Fibroblast of skin of left biceps (primary cell): ENCODE data around the gene PSMC3IP.

Experiments
- DNase-seq, 2 experiments: peaks; one replicate each; pipeline ENCODE4 v3.0.0-alpha.2; 2013; ENCODE audit warnings: low read depth in 2 of 2

The PSMC3IP gene

DNA sequence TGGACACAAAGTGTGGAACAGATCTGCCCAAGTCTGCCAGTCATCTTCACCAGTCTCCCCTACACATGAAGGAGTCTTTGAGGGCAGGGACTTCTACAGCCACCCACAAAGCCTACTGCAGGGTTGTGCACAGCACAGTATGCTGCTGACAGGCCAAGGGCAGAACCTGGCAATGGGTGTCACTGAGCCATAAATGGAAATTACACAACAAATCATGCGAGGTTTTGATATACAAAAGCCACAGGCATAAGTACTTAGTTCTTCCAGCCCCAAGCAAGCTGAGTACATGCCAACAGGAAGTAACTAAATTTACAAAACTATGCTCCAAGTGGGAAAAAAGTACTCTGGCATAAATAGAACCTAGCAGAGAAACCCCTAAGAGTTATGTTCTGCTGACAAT, 7.8 kb upstream of the PSMC3IP start:
- no peak for DNase-seq

DNA sequence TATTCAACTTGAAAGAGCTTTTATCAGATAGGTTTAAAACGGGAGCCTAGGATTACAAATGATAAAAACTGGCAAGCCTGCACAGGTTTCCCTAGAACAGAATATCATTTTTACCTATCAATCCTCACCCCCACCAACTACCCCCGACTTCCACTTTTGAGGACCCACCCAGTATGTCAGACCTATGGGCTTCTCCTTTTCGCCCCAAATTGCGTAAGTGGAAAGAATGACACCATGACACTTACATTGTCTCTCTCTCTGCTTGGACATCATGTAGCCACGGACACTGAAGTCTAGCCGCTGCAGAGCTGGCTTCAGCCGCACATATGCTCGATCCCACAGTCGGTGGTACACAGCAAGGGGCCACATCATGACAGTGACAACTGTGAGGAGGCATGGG, 7.4 kb upstream of the PSMC3IP start:
- DNase-seq: no peak

DNA sequence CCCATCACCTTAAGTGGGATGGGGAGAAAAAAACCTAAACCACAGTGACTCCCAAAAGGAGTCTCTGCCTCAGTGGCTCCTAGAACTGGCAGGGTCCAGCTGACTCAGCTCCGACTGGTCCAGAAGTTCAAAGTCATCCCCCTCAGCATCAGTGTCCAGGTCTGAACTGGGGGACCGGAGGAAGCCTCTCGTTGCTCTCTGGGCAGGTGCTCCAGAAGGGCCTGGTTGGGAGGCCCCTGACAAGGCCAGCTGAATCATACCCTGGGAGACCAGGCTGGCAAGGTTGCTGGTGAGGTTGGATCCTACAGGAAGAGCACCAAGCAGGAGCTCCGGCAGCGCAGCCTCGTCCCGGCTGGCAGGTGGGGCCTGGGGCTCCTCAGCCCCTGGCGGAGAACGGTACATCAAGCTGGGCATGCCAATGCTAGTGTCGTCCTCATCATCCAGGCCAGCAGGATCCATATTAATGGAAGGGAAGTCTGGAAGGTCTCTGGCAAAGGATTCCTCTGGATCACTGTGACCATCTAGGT, 4.3 kb upstream of the PSMC3IP start:
- DNase-seq: no peak

DNA sequence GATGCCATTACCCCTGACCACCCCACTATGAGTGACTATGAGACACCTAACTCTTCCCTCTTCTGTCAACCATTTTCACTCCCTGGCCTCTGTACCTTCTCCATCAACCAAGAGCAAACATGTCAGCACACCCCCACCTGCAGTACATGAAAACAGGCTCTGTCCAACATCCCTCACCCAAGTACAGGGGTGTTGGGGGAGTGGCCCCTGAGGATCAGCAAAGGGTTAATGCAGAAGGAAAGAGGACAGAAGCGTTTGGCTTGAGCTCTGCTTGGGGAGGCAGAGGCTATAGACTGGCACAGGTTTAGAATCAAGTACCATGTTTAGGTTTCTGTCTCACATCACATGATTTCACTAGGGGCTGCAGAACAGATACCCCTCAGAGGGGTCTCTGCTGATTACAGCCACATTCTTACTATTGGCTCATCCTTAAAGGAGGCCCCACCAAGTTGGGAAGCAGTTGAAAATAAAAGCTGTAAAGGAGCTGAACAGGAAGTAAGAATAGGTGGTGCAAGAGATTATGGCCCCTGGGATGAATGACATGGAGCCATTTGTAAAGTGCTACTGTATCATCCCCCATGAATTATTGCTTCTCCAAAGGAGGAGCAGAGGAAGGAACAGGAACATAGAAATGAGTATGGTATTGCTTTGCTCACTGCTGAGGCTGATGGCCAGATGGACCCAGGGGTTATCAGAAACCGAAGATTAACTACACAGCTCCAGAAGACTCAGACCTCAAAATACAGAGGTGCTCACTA, 2.4 kb upstream of the PSMC3IP start:
- no peak for DNase-seq

DNA sequence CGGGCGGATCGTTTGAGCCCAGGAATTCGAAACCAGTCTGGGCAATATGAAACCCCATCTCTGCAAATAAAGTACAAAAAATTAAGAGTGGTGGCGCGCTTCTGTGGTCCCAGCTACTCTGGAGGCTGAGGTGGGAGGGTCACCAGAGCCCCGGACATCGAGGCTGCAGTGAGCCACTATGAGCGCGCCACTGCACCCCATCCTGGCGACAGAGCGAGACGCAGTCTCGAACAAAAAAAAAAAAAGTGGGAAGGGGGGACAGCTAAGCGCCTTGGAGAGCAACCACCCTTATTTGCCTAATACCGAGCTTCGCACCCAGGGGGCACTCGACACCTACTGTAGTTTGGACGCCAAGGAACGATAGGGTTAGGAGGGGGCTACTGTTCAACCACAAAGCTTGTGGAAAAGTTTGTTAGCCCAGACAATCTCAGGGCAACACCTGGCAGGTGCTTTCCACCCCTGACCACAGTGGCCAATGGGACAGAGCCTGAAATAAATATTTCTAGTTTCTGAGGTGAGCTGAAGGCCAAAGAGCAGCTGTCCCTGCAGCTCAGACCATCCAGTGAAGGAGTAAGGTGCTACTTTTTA, 847 bp upstream of the PSMC3IP start:
- peak; percentile 15 to 26 for DNase-seq

DNA sequence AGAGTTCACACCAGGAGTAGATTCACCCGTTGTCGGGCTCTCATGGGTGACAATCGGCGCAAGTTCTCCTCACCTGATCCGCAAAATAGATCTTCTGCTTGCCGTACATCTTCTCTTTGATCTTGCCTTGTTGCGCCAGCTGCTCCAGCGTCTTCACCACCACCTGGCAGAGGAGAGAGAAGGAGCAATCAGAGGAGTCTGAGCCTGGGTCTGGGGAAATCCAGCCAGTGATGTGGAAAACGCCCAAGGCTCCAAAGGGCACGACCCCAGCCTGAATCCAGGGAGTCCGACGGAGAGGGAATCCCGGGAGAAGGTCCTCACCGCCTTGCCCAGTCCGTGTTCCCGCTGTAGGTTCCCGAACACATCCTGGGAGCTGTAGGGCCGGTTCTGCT, 393 bp downstream of the PSMC3IP start:
- no peak for DNase-seq

DNA sequence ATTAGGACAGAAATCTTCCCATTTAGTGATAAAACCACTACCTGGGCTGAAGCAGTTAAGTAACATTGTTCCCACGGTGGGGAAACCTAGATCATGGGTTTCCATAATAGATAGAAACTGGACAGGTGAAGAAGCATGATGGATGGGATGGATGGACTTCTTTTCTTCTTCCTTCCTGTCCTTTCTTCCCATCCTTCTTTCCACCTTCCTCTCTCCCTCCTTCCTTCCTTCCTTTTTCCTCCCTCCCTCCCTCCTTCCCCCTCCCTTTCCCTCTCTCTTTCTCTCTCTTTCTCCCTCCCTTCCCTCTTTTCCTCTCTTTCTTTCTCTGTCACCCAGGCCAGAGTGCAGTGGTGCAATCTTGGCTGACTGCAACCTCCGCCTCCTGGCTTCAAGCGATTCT, 3.1 kb downstream of the PSMC3IP start:
- no peak for DNase-seq

DNA sequence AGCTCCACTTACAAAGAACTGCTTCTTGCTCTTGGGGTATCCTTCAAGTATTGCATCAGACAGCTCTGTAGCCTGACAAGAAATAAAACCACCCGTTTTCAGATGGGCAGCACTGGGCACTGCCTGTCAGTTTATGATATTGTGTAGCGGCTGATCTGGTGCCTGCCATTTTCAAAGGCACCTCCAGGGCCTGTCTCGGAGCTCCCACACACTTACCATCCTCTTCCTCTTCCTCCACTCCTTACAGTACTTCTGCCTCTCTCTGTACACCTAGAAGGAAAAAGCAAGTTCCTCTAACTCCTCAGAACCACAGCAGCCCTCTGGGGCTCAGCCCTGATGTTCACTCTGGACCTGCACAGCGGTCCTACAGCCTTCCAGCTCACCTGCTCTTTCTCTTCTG, 4.4 kb downstream of the PSMC3IP start:
- no peak for DNase-seq

DNA sequence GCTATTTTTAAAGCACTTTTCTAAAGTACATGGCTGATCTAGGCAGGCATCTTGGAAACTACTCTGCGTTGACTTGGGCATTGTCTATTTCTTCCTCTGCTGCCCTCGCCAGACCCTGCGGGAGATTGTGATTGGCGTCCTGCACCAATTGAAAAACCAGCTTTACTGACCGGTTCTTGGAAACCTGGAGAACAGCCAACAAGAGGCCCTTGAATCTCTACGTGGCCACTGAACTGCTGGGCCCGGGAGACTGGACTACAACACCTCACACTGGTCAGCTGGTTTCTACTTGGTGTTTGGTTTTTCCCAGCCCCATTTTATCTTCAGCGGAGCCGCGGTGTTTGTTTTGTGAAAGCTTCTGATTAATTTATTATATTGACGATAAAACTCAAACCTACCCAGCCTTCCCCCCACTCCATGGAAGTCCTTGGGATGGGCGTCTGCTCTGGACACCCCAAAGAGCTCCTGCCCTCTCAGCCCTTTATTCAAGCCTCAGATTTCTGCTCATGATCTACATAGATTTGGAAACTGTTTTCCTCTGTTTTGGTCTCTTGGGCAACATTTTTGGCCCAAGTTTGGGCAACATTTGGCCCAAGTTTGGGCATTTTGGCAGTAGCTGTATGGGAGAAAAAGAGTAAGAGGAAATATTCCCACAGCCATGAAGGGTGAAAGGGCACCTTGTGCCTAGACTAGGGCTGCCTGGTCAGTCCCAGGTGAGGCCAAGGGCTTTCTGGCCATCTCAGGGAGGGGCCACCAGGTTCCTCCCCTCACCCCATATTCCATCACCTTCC, 5.9 kb downstream of the PSMC3IP start:
- DNase-seq: no peak

DNA sequence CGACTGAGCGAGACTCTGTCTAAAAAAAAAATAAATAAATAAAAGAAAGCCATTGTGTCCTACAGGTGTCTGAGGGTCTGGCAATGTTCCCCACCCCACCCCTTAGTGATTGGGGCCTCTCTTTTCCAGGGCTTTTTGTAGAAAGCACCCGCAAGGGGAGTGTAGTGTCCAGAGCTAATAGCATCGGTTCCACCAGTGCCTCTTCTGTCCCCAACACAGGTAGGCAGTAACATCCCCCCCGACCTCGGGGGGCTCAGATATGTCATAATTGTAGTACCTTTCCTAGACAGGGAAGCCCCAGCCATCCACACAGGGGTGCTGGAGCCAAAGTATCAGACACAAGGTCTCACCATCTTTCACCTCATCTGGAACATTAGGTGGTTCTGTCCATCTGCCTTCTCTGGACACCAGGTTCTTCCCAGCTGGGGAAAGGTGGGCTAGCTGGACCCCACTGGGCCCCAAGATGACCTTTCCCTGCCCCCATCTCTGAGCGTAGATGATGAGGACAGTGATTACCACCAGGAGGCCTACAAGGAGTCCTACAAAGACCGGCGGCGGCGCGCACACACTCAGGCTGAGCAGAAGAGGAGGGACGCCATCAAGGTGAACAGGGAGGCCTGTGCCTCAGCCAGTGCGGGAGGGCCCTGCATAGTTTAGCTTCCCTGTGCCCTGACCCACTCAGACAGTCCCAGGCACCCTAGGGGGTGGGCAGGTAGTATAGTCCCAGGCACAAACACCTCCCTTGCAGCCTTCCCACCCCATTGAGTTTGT, 9.0 kb downstream of the PSMC3IP start:
- DNase-seq: no peak

DNA sequence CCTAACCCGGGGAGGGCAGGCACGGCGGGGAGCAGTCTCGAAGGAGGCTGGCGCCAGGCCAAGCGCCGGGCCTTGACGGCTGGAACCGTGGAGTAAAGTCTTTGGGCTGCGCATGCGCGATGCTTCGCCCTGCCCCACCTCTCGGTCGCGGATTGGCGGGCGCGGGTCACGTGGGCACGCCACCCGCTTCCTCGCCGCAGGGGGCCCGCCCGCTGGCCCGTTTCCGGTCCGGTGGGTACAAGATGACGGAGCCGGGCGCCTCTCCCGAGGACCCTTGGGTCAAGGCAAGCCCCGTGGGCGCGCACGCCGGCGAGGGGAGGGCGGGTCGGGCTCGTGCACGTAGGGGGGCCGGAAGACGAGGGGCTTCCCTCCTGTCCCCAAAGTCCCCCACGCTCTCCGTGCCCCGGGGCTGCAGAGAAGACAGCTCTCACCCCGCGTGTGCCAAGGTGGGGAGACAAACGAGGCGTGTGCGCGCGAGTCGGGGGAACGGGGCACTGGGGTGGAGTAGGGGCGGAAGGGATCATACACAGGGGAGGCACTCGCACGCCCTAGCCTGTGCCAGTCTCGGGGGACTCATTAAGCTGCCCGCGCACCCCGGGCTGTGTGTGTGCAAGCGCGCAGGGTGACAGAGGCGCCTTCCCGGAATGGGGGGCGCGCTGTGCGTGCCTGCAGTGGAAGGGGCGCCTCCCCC, 10.5 kb downstream of the PSMC3IP start, which contains the start of gene MLX:
TSS of gene MLX (plus strand) at position 218 of the 691 bp plus-strand sequence. CDS start at position 243, 25 bp downstream.
- peak; percentile 72 to 74 for DNase-seq

DNA sequence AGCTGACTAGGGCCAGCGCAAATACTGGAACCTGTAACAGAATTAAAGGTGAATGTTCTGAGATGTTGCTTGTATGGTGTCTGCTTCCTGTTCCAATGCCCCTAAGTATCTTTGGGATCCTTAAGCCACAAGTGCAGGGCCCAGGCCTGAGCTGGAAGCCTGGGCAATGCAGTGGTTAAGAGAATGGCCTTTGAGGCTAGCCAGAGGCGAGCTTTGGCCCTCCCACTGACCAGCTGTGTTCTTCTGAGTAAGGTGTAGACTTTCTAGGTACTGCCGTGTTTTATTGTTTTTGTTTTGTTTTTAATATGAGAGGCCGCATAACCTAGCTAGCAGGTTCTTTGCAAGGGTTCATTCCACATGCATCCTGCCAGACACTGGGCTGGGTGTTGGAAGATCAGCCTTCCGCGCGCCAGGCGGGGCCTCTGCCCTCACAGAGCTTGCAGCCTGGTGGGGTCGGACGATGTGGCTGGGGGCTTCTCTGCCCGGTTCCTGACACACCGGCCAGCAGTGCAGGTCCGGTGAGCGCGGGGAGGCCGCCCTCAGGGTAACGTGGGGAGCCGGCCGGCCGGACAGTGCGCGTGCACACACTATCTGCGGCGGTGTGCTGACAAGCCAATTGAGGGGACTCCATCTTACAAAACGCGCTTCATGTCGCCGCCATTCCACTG, 11.2 kb downstream of the PSMC3IP start:
- no peak for DNase-seq

DNA sequence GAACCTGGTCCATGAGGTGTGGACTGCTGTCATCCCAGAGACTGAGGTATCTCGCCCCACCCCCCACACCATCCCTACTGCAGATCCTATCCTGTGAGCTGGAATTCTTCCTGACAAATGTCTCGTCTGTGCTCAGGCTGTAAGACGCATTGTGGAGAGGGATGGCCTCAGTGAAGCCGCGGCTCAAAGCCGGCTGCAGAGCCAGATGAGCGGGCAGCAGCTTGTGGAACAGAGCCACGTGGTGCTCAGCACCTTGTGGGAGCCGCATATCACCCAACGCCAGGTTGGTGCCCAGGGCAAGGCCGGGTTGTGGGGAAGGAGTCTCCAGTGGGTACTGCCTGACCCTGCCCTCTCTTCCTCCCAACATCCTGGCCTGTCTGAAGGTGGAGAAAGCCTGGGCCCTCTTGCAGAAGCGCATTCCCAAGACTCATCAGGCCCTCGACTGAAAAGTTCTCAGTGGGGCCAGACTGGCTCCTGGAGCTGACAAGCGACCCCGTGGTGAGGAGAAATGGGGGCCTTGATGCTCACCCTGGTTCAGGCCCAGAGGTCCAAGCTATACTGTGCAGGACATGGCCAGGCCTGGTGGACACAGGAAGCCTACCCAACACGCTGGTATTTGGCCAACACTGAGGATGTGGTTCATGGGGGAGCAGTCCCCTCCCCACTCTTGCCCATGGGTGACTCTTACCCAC, 11.9 kb downstream of the PSMC3IP start:
- no peak for DNase-seq

DNA sequence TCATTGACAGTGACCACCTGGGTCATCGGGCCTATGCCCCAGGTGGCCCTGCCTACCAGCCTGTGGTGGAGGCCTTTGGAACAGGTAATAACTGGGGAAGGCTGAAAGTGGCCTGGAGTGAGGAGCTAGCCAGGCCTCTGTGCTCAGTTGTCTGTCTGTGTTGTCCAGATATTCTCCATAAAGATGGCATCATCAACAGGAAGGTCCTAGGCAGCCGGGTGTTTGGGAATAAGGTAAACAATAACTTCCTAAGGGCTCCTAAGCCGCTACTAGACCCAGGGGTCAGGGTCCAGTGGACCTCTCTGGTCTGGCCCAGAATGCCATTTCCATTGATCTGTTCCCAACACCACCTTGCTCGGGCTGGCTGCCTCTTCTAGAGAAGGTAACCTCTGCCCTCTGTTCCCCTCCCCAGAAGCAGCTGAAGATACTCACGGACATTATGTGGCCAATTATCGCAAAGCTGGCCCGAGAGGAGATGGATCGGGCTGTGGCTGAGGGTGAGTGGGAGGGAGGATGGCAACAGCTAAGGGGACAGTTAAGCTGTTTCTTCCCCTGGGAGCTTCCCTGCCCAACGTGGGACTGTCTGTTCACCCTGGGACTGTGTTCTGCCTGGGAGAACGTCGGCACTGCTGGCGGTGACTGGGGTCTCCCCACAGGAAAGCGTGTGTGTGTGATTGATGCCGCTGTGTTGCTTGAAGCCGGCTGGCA, 12.6 kb downstream of the PSMC3IP start:
- DNase-seq: no peak

DNA sequence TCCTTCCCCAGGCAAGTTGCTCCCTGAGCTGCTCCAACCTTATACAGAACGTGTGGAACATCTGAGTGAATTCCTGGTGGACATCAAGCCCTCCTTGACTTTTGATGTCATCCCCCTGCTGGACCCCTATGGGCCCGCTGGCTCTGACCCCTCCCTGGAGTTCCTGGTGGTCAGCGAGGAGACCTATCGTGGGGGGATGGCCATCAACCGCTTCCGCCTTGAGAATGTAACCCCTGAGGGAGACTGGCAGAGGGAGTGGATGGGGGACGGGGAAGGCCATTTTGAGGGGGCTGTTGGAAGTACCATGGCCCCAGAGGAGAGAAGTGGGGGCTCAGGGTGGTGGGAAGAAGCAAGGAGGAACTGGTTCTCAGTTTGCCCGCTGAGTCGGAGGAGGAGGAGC, 13.6 kb downstream of the PSMC3IP start:
- no peak for DNase-seq

DNA sequence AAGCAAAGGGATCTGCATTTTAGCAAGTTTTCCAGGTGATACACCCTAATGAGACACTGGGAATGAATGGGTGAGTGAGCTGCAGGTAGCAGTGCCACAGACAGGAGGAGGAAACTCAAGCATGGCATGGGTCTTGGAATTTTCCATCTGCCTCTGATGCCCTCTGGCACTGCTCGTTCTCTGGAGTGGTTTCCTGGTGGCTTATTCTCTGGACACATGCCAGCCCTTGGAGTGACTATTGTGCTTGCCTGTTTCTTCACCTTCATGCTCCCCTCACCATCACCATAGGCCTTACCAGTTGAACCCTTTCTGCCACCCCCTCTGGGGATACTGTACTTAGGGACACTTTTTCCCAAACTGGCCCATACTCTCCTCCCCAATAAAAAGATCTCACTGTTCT, 14.0 kb downstream of the PSMC3IP start:
- DNase-seq: no peak

DNA sequence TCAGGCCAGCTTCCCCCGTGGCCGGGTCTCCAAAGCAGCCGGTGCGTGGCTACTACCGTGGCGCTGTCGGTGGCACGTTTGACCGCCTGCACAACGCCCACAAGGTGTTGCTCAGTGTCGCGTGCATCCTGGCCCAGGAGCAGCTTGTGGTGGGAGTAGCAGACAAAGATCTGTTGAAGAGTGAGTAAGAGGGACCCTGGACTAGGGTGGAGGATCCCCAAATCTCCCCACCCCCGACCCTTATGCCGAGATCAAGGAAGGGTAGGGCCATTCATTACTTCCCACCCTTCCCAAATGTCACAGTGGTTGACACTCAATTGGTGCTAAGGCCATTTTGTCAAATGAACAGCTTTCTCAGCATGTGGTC, 14.4 kb downstream of the PSMC3IP start:
- no peak for DNase-seq

DNA sequence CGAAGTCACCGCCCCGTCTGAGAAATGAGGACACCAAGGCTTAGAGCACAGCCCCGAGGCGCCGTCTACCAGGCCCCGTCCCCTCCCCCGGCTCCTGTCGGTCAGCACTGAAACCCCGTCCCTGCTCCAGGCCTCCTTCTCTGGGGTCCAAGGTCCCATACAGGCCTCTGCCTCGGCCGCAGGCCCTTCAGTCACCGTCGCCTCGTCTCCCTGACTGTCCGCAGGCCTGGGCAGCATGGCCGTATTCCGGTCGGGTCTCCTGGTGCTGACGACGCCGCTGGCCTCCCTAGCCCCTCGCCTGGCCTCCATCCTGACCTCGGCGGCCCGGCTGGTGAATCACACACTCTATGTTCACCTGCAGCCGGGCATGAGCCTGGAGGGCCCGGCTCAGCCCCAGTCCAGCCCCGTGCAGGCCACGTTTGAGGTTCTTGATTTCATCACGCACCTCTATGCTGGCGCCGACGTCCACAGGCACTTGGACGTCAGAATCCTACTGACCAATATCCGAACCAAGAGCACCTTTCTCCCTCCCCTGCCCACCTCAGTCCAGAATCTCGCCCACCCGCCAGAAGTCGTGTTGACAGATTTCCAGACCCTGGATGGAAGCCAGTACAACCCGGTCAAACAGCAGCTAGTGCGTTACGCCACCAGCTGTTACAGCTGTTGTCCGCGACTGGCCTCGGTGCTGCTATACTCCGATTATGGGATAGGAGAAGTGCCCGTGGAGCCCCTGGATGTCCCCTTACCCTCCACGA, 15.0 kb downstream of the PSMC3IP start:
- DNase-seq: no peak

DNA sequence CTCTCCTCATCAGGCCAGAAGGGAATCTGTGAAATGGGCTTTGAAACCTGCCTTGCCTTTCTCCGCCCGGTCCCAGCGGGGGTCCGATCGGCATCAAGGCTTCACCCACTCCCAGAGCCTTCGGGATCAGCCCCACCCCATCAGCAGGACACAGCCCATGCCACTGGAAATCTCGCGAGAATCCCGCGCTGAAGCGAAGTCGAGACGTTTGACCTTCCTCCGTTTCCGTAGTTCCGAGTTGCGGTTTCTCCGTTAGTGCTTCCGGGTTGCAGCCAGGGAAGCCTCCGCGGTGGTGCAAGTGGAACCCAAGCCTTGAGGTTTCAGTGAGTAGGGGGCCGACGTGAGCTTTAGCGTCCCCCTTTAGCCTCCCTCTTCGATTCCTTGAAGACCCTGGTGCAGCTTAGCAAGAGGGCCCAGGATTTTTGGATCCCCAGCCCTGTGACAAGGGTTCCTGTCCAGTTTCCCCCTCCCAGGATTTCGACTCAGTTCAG, 15.6 kb downstream of the PSMC3IP start, which contains the start of gene COASY:
TSS of gene COASY (plus strand) at position 252 of the 491 bp plus-strand sequence. CDS start 475 bp downstream, outside the sequence.
- peak; percentile 95 to 96 for DNase-seq
